SIG-M5 treated with dmso at 0.1 percent for 504 hours (cell line): ENCODE results near the gene CNTN4.
"Not testable (repeated sequence)": the region's sequence is repeated elsewhere in the genome, so short reads cannot be mapped to it uniquely, and the experiment has no call there.

ENCODE experiments used
- DNase-seq: peaks from one replicate; lab custom pipeline; 2025; ENCODE audit not compliant: unreplicated experiment; lab: John Stamatoyannopoulos, UW

CNTN4 gene

GRCh38 chr3:2947536-2947935, 848.9 kb downstream of the CNTN4 start:
- no peak for DNase-seq

DNA sequence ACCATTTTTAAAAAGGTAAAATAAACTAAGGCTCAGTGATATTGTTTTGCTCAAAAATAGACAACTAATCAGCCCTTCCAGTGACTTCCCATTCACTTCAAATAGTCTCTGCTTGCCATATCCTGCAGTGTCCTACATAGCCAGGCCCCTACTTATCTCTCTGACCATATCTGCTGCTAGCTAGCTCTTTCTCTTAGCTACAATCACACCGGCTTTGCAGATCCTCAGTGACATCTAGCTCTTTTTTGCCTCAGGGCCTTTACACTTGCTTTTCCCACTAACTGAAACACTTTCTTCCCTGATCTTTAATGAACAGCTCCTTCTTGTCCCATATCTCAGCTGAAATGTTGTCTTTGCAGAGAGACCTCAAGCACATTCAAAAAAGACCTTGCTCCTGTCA, 850.2 kb downstream of the CNTN4 start:
- DNase-seq: no peak

- no peak for DNase-seq
These were observed 851.5 kb downstream of the CNTN4 start for GRCh38 chr3:2950159-2950558.

GRCh38 chr3:2957115-2957514, 858.4 kb downstream of the CNTN4 start:
- DNase-seq: no peak

DNA sequence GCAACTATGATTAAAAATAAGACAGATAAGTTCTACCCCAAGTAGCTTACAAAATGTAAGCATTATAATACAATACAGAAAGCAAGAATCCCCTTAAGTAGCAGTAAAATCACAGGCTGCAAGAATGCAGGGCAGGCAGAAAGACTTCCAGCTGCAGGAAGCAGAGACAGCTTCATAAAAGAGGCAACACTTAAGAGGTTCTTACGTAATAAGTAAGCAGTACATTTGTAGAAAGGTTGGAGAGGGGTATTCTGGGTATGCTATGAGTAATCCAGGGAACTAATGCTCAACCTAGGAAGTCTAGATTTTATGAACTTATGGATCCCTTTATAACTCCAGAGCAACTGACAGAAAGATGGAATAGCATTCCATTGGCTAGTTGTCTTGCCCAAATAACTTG, 859.9 kb downstream of the CNTN4 start:
- DNase-seq: peak; percentile 2

DNA sequence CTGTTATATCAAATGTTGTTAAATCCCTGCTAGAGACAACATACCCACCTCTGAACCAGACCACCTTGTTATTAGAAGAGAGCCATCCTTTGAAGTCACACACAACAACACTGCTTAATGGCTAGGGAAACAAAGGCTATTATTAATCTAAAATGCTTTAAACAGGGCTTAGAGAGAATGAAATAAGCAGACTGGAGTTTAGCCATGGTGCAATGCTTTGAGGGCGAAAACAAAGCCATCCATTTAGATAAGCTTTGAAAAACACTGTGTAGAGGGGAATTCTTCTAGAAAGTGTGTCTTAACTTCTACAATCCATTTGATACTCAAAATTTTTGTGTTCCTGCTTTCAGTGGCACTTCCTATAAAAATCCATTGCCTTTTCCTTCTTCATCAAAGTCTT, 862.9 kb downstream of the CNTN4 start:
- DNase-seq: no peak

DNA sequence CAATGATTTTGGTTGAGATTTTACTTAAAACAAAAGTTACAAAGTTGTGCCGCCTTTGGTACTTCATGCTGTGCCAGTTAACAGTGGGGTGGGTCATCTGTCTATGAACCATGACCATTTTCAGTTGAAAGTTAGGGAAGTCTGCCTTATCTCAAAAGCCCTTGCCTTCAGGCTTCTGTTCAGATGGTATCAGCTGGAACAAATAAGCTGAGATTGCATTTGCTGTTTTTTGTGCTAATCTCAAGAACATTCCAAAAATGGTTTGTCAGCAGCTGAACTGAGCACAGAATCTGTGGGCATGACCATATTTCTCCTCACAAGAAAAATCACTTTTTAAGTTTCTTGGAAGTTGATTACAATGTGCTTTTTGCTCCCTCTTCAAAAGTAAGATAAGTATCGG, 869.2 kb downstream of the CNTN4 start:
- no peak for DNase-seq

- DNase-seq: no peak
These were observed 869.8 kb downstream of the CNTN4 start for GRCh38 chr3:2968475-2968874.

DNA sequence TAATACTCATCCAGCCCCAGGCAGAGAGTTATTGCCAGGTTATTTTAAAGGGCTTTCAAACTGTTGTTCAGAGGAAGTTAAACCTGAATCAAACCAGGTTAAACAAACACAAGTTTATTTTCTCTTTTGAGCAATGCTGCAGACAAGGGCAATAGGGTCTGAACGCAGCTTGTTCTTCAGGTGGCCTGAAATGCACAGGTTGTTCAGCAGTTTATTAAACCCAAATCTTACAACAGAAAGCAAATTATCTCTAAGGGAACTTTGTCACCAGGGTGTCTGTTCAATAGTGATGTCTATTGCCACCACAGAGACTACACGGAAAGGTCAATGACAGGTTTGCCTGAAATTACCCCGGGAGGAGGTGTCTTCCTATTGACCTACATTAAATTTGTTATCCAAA, 877.5 kb downstream of the CNTN4 start:
- no peak for DNase-seq

DNA sequence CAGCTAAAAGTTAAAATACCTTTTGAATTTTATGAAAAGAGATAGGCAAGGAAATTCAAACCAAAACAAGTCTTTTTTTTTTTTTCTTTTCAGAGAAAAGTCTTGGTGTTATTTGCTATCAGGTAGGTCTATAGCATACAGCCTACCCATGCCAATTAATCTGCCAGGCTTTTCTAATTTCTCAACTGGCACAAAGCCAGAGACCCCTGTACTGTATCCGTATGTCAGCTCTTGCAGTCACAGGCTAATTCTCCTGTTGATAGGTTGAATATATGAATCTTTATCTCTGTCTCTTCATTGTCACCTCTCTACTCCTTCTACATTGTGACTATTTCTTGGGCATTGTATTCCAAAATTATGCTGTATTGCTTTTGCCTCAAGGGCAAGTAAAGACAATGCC, 878.1 kb downstream of the CNTN4 start:
- DNase-seq: no peak

DNA sequence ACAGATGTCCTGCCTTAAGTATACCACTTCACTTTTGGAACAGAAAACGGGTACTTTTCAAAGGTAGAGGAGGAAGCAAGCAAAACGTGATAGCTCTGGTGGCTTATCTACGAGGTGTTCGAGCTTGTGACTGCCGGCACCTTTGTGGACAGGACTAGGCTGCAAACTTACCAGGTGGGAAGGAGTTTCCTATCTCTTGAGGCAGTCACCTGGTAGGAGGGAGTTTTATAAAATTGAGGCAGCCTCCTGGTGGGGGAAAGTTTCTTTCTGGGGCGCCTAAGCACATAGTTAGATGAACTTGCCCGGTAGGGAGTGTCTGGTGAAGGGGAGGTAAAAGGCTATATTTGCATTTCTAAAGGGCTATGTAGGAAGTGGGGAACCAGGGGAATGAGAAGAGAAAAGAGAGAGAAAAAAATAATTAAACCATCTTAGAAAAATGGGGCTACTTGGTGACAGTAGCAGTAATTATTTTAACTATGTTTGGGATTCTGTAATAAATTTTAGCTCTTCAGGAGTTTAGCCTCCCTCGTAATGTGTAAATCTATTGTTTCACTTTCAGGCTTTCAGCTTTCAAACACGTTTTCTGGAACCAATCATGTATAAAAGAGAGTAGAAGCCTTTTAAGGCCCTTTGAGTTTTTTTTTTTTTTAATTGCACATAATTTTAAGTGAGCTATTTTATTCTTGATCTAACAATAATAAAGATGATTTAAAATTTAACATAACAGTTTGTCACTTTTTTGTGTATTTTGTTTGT, 880.5 kb downstream of the CNTN4 start:
- no peak for DNase-seq

GRCh38 chr3:2984005-2984830, 885.6 kb downstream of the CNTN4 start:
- no peak for DNase-seq

DNA sequence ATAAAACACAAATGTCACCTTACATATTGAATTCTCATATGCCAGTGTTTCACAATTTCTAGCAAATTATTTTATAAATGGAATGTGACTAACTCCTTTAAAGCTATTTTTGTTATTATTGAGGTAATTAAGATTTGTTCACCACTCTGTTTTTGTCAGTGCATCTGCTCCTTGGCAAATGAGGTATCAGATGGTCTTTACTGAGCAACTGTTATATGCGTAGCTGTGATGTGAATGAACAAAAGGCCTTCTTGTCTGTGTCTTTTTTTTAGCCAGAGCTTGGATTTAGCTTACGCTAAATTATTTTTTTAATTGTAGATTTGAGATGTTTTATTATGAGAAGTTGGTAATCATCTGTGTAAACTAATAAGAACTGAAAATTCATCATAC, 886.2 kb downstream of the CNTN4 start:
- no peak for DNase-seq

GRCh38 chr3:2985479-2985878, 886.8 kb downstream of the CNTN4 start:
- no peak for DNase-seq

- DNase-seq: no peak
These were observed 893.9 kb downstream of the CNTN4 start for GRCh38 chr3:2992534-2992933.

DNA sequence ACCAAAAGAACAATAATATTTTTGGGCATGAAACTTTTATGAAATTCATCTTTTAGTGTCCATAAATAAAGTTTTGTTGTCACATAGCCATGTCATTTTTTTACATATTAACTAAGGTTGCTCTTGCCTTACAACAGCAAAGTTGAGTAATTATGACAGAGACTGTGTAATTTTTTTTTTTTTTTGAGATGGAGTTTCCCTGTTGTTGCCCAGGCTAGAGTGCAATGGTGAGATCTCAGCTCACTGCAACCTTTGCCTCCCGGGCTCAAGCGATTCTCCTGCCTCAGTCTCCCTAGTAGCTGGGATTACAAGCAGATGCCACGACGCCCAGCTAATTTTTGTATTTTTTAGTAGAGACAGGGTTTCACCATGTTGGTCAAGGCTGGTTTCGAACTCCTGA, 894.5 kb downstream of the CNTN4 start:
- DNase-seq: not testable (repeated sequence)

GRCh38 chr3:2993736-2994135, 895.1 kb downstream of the CNTN4 start:
- DNase-seq: no peak

GRCh38 chr3:2995195-2995594, 896.5 kb downstream of the CNTN4 start:
- DNase-seq: no peak

GRCh38 chr3:3005146-3005744, 906.6 kb downstream of the CNTN4 start:
- no peak for DNase-seq

DNA sequence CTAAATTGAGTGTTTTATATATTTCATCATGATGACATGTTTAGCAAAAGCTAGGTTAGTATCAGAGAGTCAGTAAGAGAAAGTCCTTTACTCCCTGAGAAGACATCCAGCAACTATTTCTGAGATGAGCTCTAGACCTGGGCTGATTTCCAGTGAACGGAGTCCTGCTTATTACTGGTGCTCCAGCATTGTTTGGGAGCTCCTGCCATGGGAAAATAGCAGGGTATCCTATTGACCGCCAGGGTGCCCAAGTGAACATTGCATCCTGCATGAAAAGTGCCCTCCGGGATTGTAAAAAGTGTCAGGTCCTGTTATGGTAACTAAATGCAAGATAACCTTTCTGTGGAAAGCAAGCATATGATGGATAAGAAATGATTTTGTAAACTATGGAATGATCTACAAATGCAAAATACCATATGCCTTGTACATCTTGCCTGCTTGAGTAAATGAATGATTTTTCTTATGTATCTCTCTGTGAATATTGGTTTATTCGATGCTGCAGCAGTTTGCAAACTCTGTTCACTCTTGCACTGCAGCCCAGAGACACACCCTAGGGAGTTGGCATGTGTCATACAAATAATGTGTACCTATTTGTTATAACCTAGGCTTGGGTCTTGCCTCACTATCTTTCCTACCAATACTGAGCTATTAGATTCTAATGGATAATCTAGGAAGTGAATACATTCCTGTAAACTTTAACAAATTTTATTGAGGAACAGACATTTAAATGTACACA, 914.8 kb downstream of the CNTN4 start:
- DNase-seq: no peak
